Measurements from ENCODE around the gene PHOX2A.
"Not testable (repeated sequence)": the region's sequence is repeated elsewhere in the genome, so short reads cannot be mapped to it uniquely, and the experiment has no call there.

The PHOX2A gene

DNA sequence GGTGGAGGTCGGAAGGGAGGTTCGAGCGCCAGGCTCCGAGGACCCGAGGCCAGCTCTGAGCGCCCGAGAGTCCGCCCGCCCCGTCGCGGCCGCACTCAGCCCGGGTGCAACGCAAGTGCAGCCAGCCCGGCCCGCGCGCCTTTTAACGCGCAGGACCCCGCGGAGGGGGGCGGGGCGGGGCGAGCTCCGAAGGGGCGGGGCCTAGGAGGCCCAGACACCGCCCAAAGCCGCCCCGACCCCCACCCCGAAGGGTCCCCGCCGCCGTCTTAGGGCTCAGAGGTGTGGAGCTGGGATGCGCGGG lies at the start of gene PHOX2A:
Gene PHOX2A, minus strand, starts transcription at position 117 of the 301 bp plus-strand sequence. CDS start 172 bp downstream, outside the sequence.
- no peak for DNase-seq (ENCODE audit: low read depth)
- no peak within 1 kb of the TSS for H3K4me3 ChIP-seq (ENCODE audit: low read depth, low read length)
- TF ChIP-seq, protein P1, sequence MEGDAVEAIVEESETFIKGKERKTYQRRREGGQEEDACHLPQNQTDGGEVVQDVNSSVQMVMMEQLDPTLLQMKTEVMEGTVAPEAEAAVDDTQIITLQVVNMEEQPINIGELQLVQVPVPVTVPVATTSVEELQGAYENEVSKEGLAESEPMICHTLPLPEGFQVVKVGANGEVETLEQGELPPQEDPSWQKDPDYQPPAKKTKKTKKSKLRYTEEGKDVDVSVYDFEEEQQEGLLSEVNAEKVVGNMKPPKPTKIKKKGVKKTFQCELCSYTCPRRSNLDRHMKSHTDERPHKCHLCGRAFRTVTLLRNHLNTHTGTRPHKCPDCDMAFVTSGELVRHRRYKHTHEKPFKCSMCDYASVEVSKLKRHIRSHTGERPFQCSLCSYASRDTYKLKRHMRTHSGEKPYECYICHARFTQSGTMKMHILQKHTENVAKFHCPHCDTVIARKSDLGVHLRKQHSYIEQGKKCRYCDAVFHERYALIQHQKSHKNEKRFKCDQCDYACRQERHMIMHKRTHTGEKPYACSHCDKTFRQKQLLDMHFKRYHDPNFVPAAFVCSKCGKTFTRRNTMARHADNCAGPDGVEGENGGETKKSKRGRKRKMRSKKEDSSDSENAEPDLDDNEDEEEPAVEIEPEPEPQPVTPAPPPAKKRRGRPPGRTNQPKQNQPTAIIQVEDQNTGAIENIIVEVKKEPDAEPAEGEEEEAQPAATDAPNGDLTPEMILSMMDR (conservative IDR thresholded peaks at IDR 0.05; ENCODE audit: low read depth, low read length), result no peak

DNA sequence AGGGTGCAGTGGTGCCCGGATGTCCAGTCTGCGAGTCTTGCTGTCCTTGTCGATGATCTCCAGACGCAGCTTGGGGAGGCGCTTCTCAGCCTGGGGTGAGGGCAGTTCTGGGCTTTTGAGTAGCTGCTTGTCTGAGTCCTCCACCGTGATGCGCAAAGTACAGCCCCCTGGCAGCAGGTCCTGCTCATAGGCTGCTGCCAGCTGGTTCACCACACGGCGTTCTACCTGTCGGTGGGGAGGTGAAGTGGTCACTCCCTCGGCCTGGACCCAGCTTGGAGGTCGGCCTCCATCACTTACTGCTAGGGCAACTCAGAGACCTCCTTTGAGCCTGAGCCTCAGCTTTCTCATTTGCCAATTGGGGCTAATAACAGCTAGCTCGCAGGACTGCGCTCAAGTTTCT lies 49.4 kb upstream of the PHOX2A start:
- TF ChIP-seq, protein P1 (conservative IDR thresholded peaks at IDR 0.05; ENCODE audit: low read depth, low read length), result no peak
- no peak for DNase-seq (ENCODE audit: low read depth)
- no peak overlapping the region for H3K4me3 ChIP-seq (ENCODE audit: low read depth, low read length)

DNA sequence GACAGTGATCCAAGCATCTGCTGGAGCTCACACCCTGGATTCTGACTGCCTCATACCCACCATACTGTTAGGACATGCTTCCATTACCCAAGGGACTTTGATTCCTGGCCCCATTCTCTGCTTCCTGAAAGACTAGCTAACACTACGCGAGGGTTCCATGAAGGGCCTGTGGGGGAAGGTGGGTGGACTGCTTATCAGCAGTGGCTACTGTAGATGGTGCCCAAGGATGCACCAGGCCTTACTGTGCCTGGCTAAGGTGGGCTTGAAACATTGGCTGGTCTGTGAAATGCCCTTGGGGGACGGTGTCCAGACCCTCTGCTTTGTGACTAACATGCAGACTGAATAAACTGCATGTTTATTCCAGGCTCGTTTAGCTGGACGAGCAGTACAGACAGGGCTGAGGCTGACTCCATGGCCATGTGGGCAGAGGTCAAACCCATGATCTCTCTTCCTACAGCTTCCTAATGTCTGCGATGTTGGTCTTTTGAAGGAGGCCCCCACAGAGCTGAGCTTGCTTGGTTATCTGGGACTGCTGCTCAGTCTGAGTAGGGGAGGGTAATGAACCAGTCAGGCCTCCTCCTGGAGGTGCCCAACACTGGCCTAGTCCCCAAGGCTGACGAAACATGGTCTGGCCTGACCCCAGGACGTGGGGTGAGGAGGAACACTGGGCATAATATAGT lies 48.3 kb upstream of the PHOX2A start:
- no peak for DNase-seq (ENCODE audit: low read depth)
- H3K4me3 ChIP-seq (ENCODE audit: low read depth, low read length), result no peak overlapping the region
- TF ChIP-seq, protein P1 (conservative IDR thresholded peaks at IDR 0.05; ENCODE audit: low read depth, low read length), result no peak

GRCh38 chr11:72290741-72291140 lies 46.8 kb upstream of the PHOX2A start:
- not testable (repeated sequence) for H3K4me3 ChIP-seq (ENCODE audit: low read depth, low read length)
- peak; percentile 57 for DNase-seq (ENCODE audit: low read depth)
- TF ChIP-seq, protein P1 (conservative IDR thresholded peaks at IDR 0.05; ENCODE audit: low read depth, low read length), result peak; percentile 63

- no peak for DNase-seq (ENCODE audit: low read depth)
- TF ChIP-seq, protein P1 (conservative IDR thresholded peaks at IDR 0.05; ENCODE audit: low read depth, low read length), result no peak
These were observed 43.3 kb upstream of the PHOX2A start for GRCh38 chr11:72287293-72287692.

GRCh38 chr11:72283947-72284346 lies 40.0 kb upstream of the PHOX2A start:
- TF ChIP-seq, protein P1 (conservative IDR thresholded peaks at IDR 0.05; ENCODE audit: low read depth, low read length), result no peak
- DNase-seq (ENCODE audit: low read depth), result no peak
- H3K4me3 ChIP-seq (ENCODE audit: low read depth, low read length), result no peak overlapping the region

More at GRCh38 chr11:72287293-72287692, 43.3 kb upstream of the PHOX2A start:
- H3K4me3 ChIP-seq (ENCODE audit: low read depth, low read length), result no peak overlapping the region

DNA sequence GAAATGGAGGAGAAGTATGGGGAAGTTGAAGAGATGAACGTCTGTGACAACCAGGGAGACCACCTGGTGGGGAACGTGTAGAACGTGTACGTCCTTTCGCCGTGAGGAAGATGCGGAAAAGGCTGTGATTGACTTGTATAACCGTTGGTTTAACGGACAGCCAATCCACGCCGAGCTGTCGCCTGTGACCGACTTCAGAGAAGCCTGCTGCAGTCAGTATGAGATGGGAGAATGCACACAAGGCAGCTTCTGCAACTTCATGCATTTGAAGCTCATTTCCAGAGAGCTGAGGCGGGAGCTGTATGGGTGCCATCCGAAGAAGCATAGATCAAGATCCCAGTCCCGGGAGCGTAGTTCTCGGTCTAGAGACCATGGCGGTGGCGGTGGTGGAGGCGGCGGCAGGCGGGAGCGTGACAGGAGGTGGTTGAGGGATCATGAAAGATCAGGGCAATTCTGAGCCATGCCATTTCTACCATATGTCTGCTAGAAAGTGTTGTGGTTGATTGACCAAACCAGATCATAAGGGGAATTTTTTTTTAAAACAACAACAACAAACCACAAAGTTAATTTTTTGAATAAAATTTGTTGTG lies 36.8 kb upstream of the PHOX2A start:
- TF ChIP-seq, protein P1 (conservative IDR thresholded peaks at IDR 0.05; ENCODE audit: low read depth, low read length), result no peak
- H3K4me3 ChIP-seq (ENCODE audit: low read depth, low read length), result no peak overlapping the region
- DNase-seq (ENCODE audit: low read depth), result no peak
